ENCODE data around the gene SH3PXD2A. TPM values are rescaled to one million over a fixed set of nuclear protein-coding genes. Genes with fewer than 3 reads are reported as not detected.

SH3PXD2A gene
- total RNA-seq, 1 donor from 2014 or later, result 2.3 TPM

GRCh38 chr10:103823706-103824272 is 31.6 kb downstream of the SH3PXD2A start:
- Mint-ChIP-seq H3K4me3 (no peak overlapping the region), H3K36me3 (peaks cover 5% of the 10 kb centered on the region), H3K4me1 (peaks cover 57% of the 10 kb centered on the region), H3K27ac (no peak overlapping the region), H3K9me3 (no peaks in the 10 kb centered on the region), H3K27me3 (ENCODE audit: insufficient read depth, low read depth) (peaks cover 14% of the 10 kb centered on the region)
- TF ChIP-seq EZH2phosphoT487 (IDR thresholded peaks at IDR 0.05) (no peak), EZH2 (IDR thresholded peaks at IDR 0.05) (no peak), CTCF (IDR thresholded peaks at IDR 0.05) (no peak)
- Histone ChIP-seq H3K36me3 (no peaks in the 10 kb centered on the region), H3K9ac (no peak overlapping the region), H3K79me2 (ENCODE audit: low read depth) (no peaks in the 10 kb centered on the region), H2AFZ (replicated peaks) (no peak overlapping the region), H3K9me3 (ENCODE audit: low read depth) (no peaks in the 10 kb centered on the region), H3K4me3 (no peak overlapping the region), H3K27me3 (peaks cover 5% of the 10 kb centered on the region), H3F3A (ENCODE audit: low read depth) (peaks cover 10% of the 10 kb centered on the region), H4K20me1 (ENCODE audit: low read depth) (no peaks in the 10 kb centered on the region), H3K4me1 (peaks cover 45% of the 10 kb centered on the region), H3K27ac (no peak overlapping the region), H3K4me2 (no peak overlapping the region)
- no peak for DNase-seq (ENCODE audit: low spot score)

- no peak for DNase-seq (ENCODE audit: low spot score)
- peaks cover 10% of the 10 kb centered on the region for H3F3A ChIP-seq (ENCODE audit: low read depth)
- no peaks in the 10 kb centered on the region for H3K9me3 Mint-ChIP-seq
- H3K79me2 ChIP-seq (ENCODE audit: low read depth), result no peaks in the 10 kb centered on the region
- TF ChIP-seq EZH2phosphoT487 (IDR thresholded peaks at IDR 0.05) (no peak), EZH2 (IDR thresholded peaks at IDR 0.05) (no peak), CTCF (IDR thresholded peaks at IDR 0.05) (no peak)
- peaks cover 60% of the 10 kb centered on the region for H3K4me1 Mint-ChIP-seq
- H3K27me3 Mint-ChIP-seq (ENCODE audit: insufficient read depth, low read depth), result peaks cover 14% of the 10 kb centered on the region
- H3K36me3 Mint-ChIP-seq, result peaks cover 3% of the 10 kb centered on the region
- H3K4me3 ChIP-seq, result no peak overlapping the region
- peaks cover 4% of the 10 kb centered on the region for H3K27me3 ChIP-seq
- H3K27ac Mint-ChIP-seq, result no peak overlapping the region
- H3K9me3 ChIP-seq (ENCODE audit: low read depth), result no peaks in the 10 kb centered on the region
- no peak overlapping the region for H3K4me3 Mint-ChIP-seq
- H3K36me3 ChIP-seq, result no peaks in the 10 kb centered on the region
- H3K9ac ChIP-seq, result no peak overlapping the region
- H2AFZ ChIP-seq (replicated peaks), result no peak overlapping the region
- H3K4me1 ChIP-seq, result peaks cover 47% of the 10 kb centered on the region
- no peak overlapping the region for H3K27ac ChIP-seq
- H4K20me1 ChIP-seq (ENCODE audit: low read depth), result no peaks in the 10 kb centered on the region
- no peak overlapping the region for H3K4me2 ChIP-seq
Measured at GRCh38 chr10:103822800-103823199, 32.6 kb downstream of the SH3PXD2A start.

GRCh38 chr10:103822107-103822716 is 33.2 kb downstream of the SH3PXD2A start:
- Histone ChIP-seq H3K27ac (no peak overlapping the region), H3K79me2 (ENCODE audit: low read depth) (no peaks in the 10 kb centered on the region), H3K4me2 (no peak overlapping the region), H3K9ac (no peak overlapping the region), H3K27me3 (no peaks in the 10 kb centered on the region), H4K20me1 (ENCODE audit: low read depth) (no peaks in the 10 kb centered on the region), H3K4me3 (no peak overlapping the region), H3K36me3 (no peaks in the 10 kb centered on the region), H3K4me1 (peaks cover 49% of the 10 kb centered on the region), H2AFZ (replicated peaks) (no peak overlapping the region), H3K9me3 (ENCODE audit: low read depth) (no peaks in the 10 kb centered on the region), H3F3A (ENCODE audit: low read depth) (peaks cover 10% of the 10 kb centered on the region)
- Mint-ChIP-seq H3K27me3 (ENCODE audit: insufficient read depth, low read depth) (peaks cover 11% of the 10 kb centered on the region), H3K4me1 (peaks cover 58% of the 10 kb centered on the region), H3K9me3 (no peaks in the 10 kb centered on the region), H3K36me3 (peaks cover 1% of the 10 kb centered on the region), H3K4me3 (no peak overlapping the region), H3K27ac (no peak overlapping the region)
- peak; percentile 34 for DNase-seq (ENCODE audit: low spot score)
- TF ChIP-seq CTCF (IDR thresholded peaks at IDR 0.05) (no peak), EZH2 (IDR thresholded peaks at IDR 0.05) (no peak), EZH2phosphoT487 (IDR thresholded peaks at IDR 0.05) (no peak)

Measured in neural progenitor cell (in vitro differentiated cells).